BE2C (cell line): Measurements from ENCODE around the gene RPS6KA1.
A peak's percentile ranks its signal among the peaks of the same experiment; 100 is the strongest.
"Not testable (repeated sequence)": the region's sequence is repeated elsewhere in the genome, so short reads cannot be mapped to it uniquely, and the experiment has no call there.

Experiments used
- DNase-seq: peaks from one replicate; pipeline ENCODE4 v3.0.0-alpha.2; 2020
- H3K27me3 ChIP-seq: fragments of 250-450 bp; sonication (Bioruptor Pico); 2 replicates; pipeline ENCODE4 v1.5.1; 2020; ENCODE audit warnings: mild to moderate bottlenecking
- H3K36me3 ChIP-seq: fragments of 250-450 bp; sonication (Bioruptor Pico); 2 replicates; pipeline ENCODE4 v1.5.1; 2020; ENCODE audit warnings: mild to moderate bottlenecking
- H3K4me1 ChIP-seq: fragments of 250-450 bp; sonication (Bioruptor Pico); 2 replicates; pipeline ENCODE4 v1.5.1; 2020
- H3K4me3 ChIP-seq: 2 replicates; pipeline ENCODE4 v1.5.1; 2011; ENCODE audit warnings: low read depth, low read length
- H3K9me3 ChIP-seq: fragments of 250-450 bp; sonication (Bioruptor Pico); 2 replicates; pipeline ENCODE4 v1.5.1; 2020
- CTCF ChIP-seq: IDR thresholded peaks from 2 replicates; pipeline ENCODE4 v1.5.1; 2012; ENCODE audit warnings: mild to moderate bottlenecking, low read depth, low read length

RPS6KA1 gene

GRCh38 chr1:26496861-26497260 is 32.7 kb upstream of the RPS6KA1 start:
- H3K9me3 ChIP-seq: no peaks in the 10 kb centered on the region
- no peaks in the 10 kb centered on the region for H3K27me3 ChIP-seq
- no peak overlapping the region for H3K4me3 ChIP-seq
- H3K36me3 ChIP-seq: no peaks in the 10 kb centered on the region
- DNase-seq: no peak
- no peak for TF ChIP-seq CTCF
- H3K4me1 ChIP-seq: no peaks in the 10 kb centered on the region

- Histone ChIP-seq H3K9me3 (no peaks in the 10 kb centered on the region), H3K36me3 (no peaks in the 10 kb centered on the region)
- no peak for TF ChIP-seq CTCF
These were observed 30.7 kb upstream of the RPS6KA1 start for GRCh38 chr1:26498894-26499293.

GRCh38 chr1:26500488-26501175 is 28.9 kb upstream of the RPS6KA1 start:
- no peak for TF ChIP-seq CTCF
- no peaks in the 10 kb centered on the region for H3K36me3 ChIP-seq
- DNase-seq: peak; percentile 80

More at GRCh38 chr1:26498894-26499293, 30.7 kb upstream of the RPS6KA1 start:
- no peak for DNase-seq
- H3K27me3 ChIP-seq: no peaks in the 10 kb centered on the region
- no peaks in the 10 kb centered on the region for H3K4me1 ChIP-seq
- no peak overlapping the region for H3K4me3 ChIP-seq

GRCh38 chr1:26510711-26511110 is 18.9 kb upstream of the RPS6KA1 start:
- not testable (repeated sequence) for H3K36me3 ChIP-seq, DNase-seq, H3K4me1 ChIP-seq, H3K27me3 ChIP-seq, H3K9me3 ChIP-seq, H3K4me3 ChIP-seq

More at GRCh38 chr1:26500488-26501175, 28.9 kb upstream of the RPS6KA1 start:
- H3K4me3 ChIP-seq: peak overlapping the region; percentile 63
- no peaks in the 10 kb centered on the region for H3K27me3 ChIP-seq
- no peaks in the 10 kb centered on the region for H3K9me3 ChIP-seq
- H3K4me1 ChIP-seq: no peaks in the 10 kb centered on the region

- H3K4me3 ChIP-seq, H3K36me3 ChIP-seq, H3K4me1 ChIP-seq, DNase-seq, H3K9me3 ChIP-seq, H3K27me3 ChIP-seq: not testable (repeated sequence)
These were observed 13.7 kb upstream of the RPS6KA1 start for GRCh38 chr1:26515836-26516235.

- TF ChIP-seq CTCF: no peak
These were observed 12.4 kb upstream of the RPS6KA1 start for GRCh38 chr1:26516987-26517765.

GRCh38 chr1:26517766-26518049 is 11.9 kb upstream of the RPS6KA1 start:
- no peak for DNase-seq
- TF ChIP-seq CTCF: no peak
- Histone ChIP-seq H3K27me3 (no peaks in the 10 kb centered on the region), H3K4me1 (no peaks in the 10 kb centered on the region), H3K36me3 (no peaks in the 10 kb centered on the region), H3K9me3 (no peaks in the 10 kb centered on the region), H3K4me3 (no peak overlapping the region)

More at GRCh38 chr1:26516987-26517765, 12.4 kb upstream of the RPS6KA1 start:
- no peaks in the 10 kb centered on the region for H3K4me1 ChIP-seq
- no peaks in the 10 kb centered on the region for H3K27me3 ChIP-seq
- no peaks in the 10 kb centered on the region for H3K9me3 ChIP-seq
- no peak for DNase-seq
- no peaks in the 10 kb centered on the region for H3K36me3 ChIP-seq
- H3K4me3 ChIP-seq: no peak overlapping the region
